ENCODE measurements around the gene HBM.
"Not testable (repeated sequence)": the region's sequence is repeated elsewhere in the genome, so short reads cannot be mapped to it uniquely, and the experiment has no call there.

HBM gene

DNA sequence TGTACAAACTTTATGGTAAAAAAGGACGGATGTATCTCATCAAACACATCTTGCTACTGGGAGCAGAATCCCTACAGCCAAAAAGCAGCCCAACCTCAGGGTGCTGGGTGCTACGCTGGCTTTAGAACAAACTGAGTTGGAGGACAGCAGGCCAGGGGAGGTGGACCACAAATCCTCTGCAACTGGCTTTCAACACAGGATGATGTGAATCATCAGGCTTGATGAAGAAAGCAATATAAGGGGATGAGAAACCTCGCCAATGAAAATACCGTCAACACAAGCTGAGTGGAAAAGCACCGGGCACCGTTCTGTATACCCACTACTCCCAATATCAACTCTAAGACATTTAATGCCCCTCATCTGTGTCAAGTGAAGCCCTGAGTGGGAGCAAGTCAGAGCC lies 28.7 kb downstream of the HBM start:
- TF ChIP-seq, protein P1, sequence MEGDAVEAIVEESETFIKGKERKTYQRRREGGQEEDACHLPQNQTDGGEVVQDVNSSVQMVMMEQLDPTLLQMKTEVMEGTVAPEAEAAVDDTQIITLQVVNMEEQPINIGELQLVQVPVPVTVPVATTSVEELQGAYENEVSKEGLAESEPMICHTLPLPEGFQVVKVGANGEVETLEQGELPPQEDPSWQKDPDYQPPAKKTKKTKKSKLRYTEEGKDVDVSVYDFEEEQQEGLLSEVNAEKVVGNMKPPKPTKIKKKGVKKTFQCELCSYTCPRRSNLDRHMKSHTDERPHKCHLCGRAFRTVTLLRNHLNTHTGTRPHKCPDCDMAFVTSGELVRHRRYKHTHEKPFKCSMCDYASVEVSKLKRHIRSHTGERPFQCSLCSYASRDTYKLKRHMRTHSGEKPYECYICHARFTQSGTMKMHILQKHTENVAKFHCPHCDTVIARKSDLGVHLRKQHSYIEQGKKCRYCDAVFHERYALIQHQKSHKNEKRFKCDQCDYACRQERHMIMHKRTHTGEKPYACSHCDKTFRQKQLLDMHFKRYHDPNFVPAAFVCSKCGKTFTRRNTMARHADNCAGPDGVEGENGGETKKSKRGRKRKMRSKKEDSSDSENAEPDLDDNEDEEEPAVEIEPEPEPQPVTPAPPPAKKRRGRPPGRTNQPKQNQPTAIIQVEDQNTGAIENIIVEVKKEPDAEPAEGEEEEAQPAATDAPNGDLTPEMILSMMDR (IDR thresholded peaks at IDR 0.05; ENCODE audit: low read depth, low read length, poor library complexity, severe bottlenecking), result no peak
- no peak for TF ChIP-seq EZH2phosphoT487 (IDR thresholded peaks at IDR 0.05; ENCODE audit: borderline replicate concordance, low read length)
- H3K9me3 ChIP-seq (ENCODE audit: control insufficient read depth, insufficient read depth, low read length), result no peaks in the 10 kb centered on the region
- no peak overlapping the region for H3K4me3 ChIP-seq (ENCODE audit: low read length)
- no peaks in the 10 kb centered on the region for H3K4me1 ChIP-seq (ENCODE audit: control insufficient read depth, low read length)
- H4K20me1 ChIP-seq (ENCODE audit: control insufficient read depth, insufficient read depth, low read depth, low read length), result no peaks in the 10 kb centered on the region; the same call in 1 of the 2 replicates
- H3K79me2 ChIP-seq (ENCODE audit: control insufficient read depth, low read length), result no peaks in the 10 kb centered on the region
- H3K4me2 ChIP-seq (ENCODE audit: low read length), result no peak overlapping the region
- peaks cover 88% of the 10 kb centered on the region for H3K36me3 ChIP-seq (ENCODE audit: control insufficient read depth, low read length)
- H3K9me2 ChIP-seq (replicated peaks; ENCODE audit: control insufficient read depth, low read length), result no peaks in the 10 kb centered on the region
- H3K27ac ChIP-seq (ENCODE audit: low read depth, low read length), result no peak overlapping the region
- no peaks in the 10 kb centered on the region for H3F3A ChIP-seq (ENCODE audit: control insufficient read depth, insufficient read depth)
- H3K27me3 ChIP-seq (ENCODE audit: control insufficient read depth, low read length), result no peaks in the 10 kb centered on the region

DNA sequence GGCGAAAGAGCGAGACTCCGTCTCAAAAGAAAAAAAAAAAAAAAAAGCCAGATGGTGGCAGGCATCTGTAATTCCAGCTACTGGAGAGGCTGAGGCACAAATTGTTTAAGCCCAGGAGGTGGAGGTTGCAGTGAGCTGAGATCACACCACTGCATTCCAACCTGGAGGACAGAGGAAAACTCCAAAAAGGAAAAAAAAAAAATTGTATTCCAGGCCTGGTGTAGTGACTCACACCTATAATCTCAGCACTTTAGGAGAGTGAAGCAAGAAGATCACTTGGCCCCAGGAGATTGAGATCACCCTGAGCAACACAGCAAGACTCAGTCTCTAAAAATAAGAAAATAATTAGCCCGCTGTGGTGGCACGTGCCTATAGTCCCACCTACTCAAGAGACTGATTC lies 34.6 kb downstream of the HBM start:
- TF ChIP-seq EZH2phosphoT487 (IDR thresholded peaks at IDR 0.05; ENCODE audit: borderline replicate concordance, low read length), result no peak
- TF ChIP-seq, protein P1 (IDR thresholded peaks at IDR 0.05; ENCODE audit: low read depth, low read length, poor library complexity, severe bottlenecking), result no peak
- H4K20me1 ChIP-seq (ENCODE audit: control insufficient read depth, insufficient read depth, low read depth, low read length), result no peaks in the 10 kb centered on the region
- H3K4me1 ChIP-seq (ENCODE audit: control insufficient read depth, low read length), result no peaks in the 10 kb centered on the region
- H3K36me3 ChIP-seq (ENCODE audit: control insufficient read depth, low read length), result peaks cover 70% of the 10 kb centered on the region
- H3K4me3 ChIP-seq (ENCODE audit: low read length), result no peak overlapping the region
- H3K9me3 ChIP-seq (ENCODE audit: control insufficient read depth, insufficient read depth, low read length), result no peaks in the 10 kb centered on the region
- H3K79me2 ChIP-seq (ENCODE audit: control insufficient read depth, low read length), result 0 out of 2 replicates have a peak, but pooled peaks cover 2% of the 10 kb centered on the region
- H3K4me2 ChIP-seq (ENCODE audit: low read length), result no peak overlapping the region
- H3F3A ChIP-seq (ENCODE audit: control insufficient read depth, insufficient read depth), result no peaks in the 10 kb centered on the region
- H3K9me2 ChIP-seq (replicated peaks; ENCODE audit: control insufficient read depth, low read length), result no peaks in the 10 kb centered on the region
- H3K27ac ChIP-seq (ENCODE audit: low read depth, low read length), result no peak overlapping the region
- H3K27me3 ChIP-seq (ENCODE audit: control insufficient read depth, low read length), result no peaks in the 10 kb centered on the region

GRCh38 chr16:203246-203645 lies 37.5 kb downstream of the HBM start:
- Histone ChIP-seq H4K20me1 (ENCODE audit: control insufficient read depth, insufficient read depth, low read depth, low read length) (no peaks in the 10 kb centered on the region), H3K4me2 (ENCODE audit: low read length) (no peak overlapping the region), H3F3A (ENCODE audit: control insufficient read depth, insufficient read depth) (no peaks in the 10 kb centered on the region), H3K79me2 (ENCODE audit: control insufficient read depth, low read length) (0 out of 2 replicates have a peak, but pooled peaks cover 2% of the 10 kb centered on the region), H3K4me3 (ENCODE audit: low read length) (no peak overlapping the region), H3K9me3 (ENCODE audit: control insufficient read depth, insufficient read depth, low read length) (no peaks in the 10 kb centered on the region), H3K27ac (ENCODE audit: low read depth, low read length) (no peak overlapping the region), H3K36me3 (ENCODE audit: control insufficient read depth, low read length) (peaks cover 71% of the 10 kb centered on the region), H3K4me1 (ENCODE audit: control insufficient read depth, low read length) (no peaks in the 10 kb centered on the region), H3K27me3 (ENCODE audit: control insufficient read depth, low read length) (no peaks in the 10 kb centered on the region), H3K9me2 (replicated peaks; ENCODE audit: control insufficient read depth, low read length) (no peaks in the 10 kb centered on the region)
- no peak for TF ChIP-seq EZH2phosphoT487 (IDR thresholded peaks at IDR 0.05; ENCODE audit: borderline replicate concordance, low read length)
- TF ChIP-seq, protein P1 (IDR thresholded peaks at IDR 0.05; ENCODE audit: low read depth, low read length, poor library complexity, severe bottlenecking), result no peak

DNA sequence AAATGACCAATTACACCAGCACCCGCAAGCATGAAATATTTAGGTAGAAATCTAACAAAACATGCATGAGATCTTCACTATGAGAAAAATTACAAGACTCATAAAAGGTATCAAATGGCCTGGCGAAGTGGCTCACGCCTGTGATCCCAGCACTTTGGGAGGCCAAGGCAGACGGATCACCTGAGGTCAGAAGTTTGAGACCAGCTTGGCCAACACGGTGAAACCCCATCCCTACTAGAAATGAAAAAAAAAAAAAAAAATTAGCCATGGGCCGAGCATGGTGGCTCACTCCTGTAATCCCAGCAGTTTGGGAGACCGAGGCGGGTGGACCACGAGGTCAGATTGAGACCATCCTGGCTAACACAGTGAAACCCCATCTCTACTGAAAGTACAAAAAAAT lies 38.3 kb downstream of the HBM start:
- H3K9me2 ChIP-seq (replicated peaks; ENCODE audit: control insufficient read depth, low read length); H4K20me1 ChIP-seq (ENCODE audit: control insufficient read depth, insufficient read depth, low read depth, low read length); H3K27me3 ChIP-seq (ENCODE audit: control insufficient read depth, low read length); H3K27ac ChIP-seq (ENCODE audit: low read depth, low read length); H3K4me1 ChIP-seq (ENCODE audit: control insufficient read depth, low read length); H3K4me2 ChIP-seq (ENCODE audit: low read length); H3F3A ChIP-seq (ENCODE audit: control insufficient read depth, insufficient read depth); H3K79me2 ChIP-seq (ENCODE audit: control insufficient read depth, low read length); H3K4me3 ChIP-seq (ENCODE audit: low read length); H3K9me3 ChIP-seq (ENCODE audit: control insufficient read depth, insufficient read depth, low read length): not testable (repeated sequence)
- H3K36me3 ChIP-seq (ENCODE audit: control insufficient read depth, low read length), result peaks cover 71% of the 10 kb centered on the region

DNA sequence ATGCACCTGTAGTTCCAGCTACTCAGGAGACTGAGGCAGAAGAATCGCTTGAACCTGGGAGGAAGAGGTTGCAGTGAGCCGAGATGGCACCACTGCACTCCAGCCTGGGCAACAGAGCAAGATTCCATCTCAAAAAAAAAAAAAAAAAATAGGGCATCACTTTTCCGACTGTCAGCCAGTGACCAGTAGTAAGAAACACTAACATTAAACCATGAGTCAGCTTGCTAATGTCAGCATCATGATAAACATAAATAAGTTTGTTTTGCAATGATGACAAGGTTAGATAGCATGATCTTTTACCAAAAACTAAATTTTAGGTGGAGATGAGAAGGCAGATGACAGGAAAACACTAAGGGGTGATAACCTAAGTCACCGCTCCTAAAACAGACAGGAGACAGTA lies 43.6 kb downstream of the HBM start:
- not testable (repeated sequence) for H3K4me1 ChIP-seq (ENCODE audit: control insufficient read depth, low read length); H3K4me3 ChIP-seq (ENCODE audit: low read length); H3K9me2 ChIP-seq (replicated peaks; ENCODE audit: control insufficient read depth, low read length); H4K20me1 ChIP-seq (ENCODE audit: control insufficient read depth, insufficient read depth, low read depth, low read length); H3K9me3 ChIP-seq (ENCODE audit: control insufficient read depth, insufficient read depth, low read length); H3K27ac ChIP-seq (ENCODE audit: low read depth, low read length); H3K4me2 ChIP-seq (ENCODE audit: low read length); H3F3A ChIP-seq (ENCODE audit: control insufficient read depth, insufficient read depth); H3K27me3 ChIP-seq (ENCODE audit: control insufficient read depth, low read length)
- Histone ChIP-seq H3K79me2 (ENCODE audit: control insufficient read depth, low read length) (peaks cover 43% of the 10 kb centered on the region), H3K36me3 (ENCODE audit: control insufficient read depth, low read length) (peaks cover 87% of the 10 kb centered on the region)

- not testable (repeated sequence) for H3K4me3 ChIP-seq (ENCODE audit: low read length); H3K27ac ChIP-seq (ENCODE audit: low read depth, low read length); H3K9me2 ChIP-seq (replicated peaks; ENCODE audit: control insufficient read depth, low read length); H3K4me2 ChIP-seq (ENCODE audit: low read length); H3F3A ChIP-seq (ENCODE audit: control insufficient read depth, insufficient read depth); H3K4me1 ChIP-seq (ENCODE audit: control insufficient read depth, low read length); H4K20me1 ChIP-seq (ENCODE audit: control insufficient read depth, insufficient read depth, low read depth, low read length); H3K9me3 ChIP-seq (ENCODE audit: control insufficient read depth, insufficient read depth, low read length); H3K27me3 ChIP-seq (ENCODE audit: control insufficient read depth, low read length)
- H3K79me2 ChIP-seq (ENCODE audit: control insufficient read depth, low read length), result peaks cover 65% of the 10 kb centered on the region
- H3K36me3 ChIP-seq (ENCODE audit: control insufficient read depth, low read length), result peaks cover 86% of the 10 kb centered on the region
Observed at GRCh38 chr16:211631-212180, 45.9 kb downstream of the HBM start.
